Measurements from ENCODE around the gene TNF.

DNA sequence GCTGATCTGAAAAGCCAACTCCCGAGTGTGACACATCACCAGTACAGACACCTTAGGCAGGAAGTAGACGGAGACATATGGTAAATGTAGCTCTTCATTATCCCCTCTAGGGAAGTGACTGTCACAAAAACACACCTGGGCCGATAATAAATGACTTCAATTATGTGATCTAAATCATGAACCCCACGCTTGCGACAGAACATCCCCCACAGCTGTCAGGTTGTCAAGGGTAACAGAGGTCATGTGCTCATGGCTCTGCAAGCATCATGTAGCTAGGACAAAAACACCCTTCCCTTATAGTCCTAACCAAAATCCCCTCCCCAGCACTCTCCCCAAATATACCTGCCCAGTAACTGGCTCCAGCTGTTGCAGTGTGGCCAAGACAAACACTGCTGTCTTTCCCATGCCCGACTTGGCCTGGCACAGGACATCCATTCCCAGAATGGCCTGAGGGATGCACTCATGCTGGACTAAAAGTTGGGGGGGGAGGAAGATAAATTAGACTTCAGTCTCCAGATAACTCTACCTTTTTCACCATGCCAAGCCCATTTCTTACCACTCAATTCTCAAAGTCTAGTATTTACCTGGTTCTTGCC lies 36.5 kb upstream of the TNF start:
- TF ChIP-seq CTCF (IDR thresholded peaks at IDR 0.05) (no peak), POLR2A (IDR thresholded peaks at IDR 0.05) (no peak)

Measured in testis (tissue), 2 donors.